NCI-H2227 (cell line): Measurements from ENCODE around the gene SLC22A23.
"Not testable (repeated sequence)": the region's sequence is repeated elsewhere in the genome, so short reads cannot be mapped to it uniquely, and the experiment has no call there.

ENCODE experiments used
- DNase-seq: peaks from one replicate; lab custom pipeline; 2025; ENCODE audit not compliant: unreplicated experiment; lab: John Stamatoyannopoulos, UW

The SLC22A23 gene

DNA sequence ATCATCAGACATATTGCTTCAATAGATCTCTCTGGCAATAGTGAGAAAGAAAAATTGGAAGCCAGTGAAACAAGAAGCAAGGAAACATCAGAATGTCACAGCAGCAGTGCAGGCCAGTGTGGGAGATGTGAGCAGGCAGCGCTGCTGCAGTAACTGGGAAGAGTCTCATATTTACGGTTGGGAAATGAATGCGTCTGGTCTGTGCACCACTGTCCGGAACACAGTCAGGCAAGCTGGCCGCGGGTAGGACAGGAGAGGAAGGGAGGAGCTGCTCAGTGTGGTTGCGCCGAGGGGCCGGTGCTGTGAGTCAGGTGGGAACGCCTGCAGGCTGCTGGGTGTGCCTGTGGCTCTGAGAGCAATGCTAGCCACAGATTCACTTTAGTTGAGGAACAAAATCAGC, 204.5 kb downstream of the SLC22A23 start:
- DNase-seq = peak; percentile 40

DNA sequence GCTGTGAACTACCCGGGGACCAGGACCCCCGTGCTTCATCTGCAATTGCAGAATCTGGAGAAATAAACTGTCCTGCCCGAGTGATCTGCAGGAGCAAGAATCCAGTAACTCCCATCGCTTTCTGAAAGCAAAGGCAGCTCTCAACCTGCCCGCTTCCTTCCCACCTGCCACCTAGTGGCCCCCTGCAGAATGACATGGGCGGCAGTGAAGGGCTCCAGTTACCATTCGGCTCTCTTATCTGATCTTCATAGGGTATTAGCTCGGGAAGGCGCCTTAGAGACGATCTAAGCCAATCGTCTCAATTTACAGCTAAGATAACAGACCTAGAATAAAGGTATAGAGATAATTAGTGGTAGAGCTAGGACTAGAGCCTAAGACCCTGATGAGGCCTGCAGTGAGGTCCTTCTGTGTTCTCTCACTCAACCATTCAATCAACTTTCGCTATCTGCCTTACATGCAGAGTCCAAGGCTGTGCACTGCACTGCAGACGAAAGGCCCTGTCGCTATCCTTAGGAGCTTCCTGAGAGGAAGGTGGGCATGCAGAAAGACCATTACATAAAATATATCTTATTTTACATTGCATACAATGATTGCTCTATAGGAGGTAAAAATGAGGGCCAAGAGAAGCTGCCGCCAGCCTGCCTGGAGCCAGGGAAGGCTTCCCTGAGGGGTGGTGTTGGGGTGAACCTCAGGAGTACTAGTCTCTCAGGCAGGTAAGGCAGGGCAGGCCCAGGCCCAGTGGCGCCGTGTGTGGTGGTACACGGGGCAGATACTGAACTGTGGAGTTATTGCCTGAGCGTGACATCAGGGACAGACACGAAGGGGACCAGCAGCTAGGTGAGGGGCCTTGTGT, 205.2 kb downstream of the SLC22A23 start:
- peak; percentile 89 for DNase-seq

DNA sequence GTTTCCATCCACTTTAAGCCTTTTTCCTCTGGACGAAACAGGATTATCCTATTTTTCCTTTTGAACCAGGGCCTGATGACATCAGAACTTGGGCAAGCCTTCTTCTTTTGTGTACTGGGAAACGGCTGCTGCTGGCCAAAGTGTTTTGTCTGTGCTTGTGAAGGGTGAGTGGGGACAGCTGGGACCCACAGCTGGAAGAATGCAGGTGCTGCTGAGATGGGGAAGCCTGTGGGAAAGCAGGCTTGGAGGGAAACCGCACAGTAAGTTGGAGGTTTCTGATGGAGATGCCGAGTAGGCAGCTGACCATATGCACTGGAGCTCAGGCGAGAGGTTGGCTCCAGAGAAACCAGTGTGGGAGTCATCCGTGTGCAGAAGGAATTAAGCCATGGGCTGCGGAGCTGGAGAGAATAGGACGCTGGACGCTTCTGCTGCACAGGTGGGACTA, 206.6 kb downstream of the SLC22A23 start:
- DNase-seq = no peak

DNA sequence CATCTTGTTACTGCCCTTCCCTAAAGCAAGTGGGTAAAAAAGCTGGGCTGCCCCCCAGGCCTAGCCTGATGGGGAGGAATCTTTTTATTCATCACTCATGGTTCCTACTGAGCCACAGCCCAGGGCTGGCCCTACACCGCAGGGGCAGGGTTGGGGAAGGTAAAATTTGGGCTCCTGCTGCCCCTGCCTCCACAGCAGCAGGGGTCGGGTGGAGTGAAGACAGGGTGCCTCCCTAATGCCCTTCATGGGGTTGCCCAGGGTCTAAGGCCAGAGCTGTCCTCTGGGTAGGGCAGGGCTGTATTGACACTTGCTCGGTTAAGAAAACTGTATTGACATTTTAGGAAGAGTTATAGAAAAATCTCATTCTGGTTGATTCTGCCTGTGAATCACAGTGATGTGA, 207.0 kb downstream of the SLC22A23 start:
- DNase-seq = no peak

DNA sequence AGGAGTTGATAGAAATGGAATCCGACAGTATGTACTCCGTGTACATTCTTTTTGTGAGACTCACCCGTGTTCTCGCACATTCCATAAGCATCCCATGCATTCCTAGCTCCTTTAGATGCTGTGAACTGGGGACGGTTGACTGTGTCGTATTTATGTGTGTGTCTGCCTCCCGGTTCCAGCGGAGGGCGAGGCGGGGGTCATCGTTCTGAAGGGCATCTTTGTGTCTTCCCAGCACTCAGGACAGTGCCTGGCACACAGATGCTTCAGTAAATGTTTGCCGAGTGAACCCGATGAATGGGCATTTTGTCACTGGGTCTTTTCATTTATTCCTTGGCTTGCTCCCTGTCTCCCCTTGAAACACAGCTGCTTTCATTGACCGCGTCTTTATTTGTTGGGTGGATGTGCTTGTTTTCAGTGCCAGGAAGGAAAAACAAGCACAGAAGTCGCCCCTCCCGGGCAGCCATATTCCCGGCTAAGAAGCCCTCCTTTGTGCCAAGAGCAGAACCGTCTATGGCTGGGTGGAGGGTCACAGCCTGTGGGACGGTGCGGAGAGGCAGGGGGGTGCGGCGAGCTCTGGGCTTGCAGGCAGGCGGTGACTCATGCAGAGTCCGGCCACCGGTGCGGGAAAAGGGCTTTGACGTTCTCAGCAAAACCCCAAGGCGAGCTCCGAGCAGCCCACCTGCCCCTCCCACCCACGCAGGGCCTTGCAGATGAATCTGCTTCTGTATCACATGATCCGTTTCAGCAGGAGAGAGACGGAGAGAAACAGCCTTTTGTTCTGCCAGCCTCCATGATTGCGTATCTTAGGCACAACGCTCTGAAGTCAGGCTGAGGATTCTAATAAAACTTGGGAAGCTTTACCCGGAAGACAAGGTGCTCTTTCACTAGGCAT, 209.3 kb downstream of the SLC22A23 start:
- DNase-seq = peak; percentile 92

DNA sequence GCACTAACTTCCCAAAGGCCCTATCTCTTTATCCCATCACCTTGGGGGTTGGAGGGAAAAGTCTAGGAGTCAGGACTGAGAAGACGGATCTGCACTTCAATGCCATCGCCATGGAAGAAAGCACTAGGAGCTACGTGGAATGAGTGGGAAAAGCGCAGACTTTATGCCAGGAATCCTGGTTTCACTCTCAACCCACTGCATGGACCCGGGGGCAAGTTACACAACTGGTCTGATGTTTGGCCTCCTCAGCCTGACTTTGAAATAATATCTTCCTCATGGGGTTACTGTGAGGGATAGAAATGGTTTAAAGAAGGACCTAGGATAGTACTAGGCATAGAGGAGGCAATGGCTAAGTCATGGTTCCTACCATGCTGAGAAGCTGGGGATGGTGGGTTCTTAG, 211.6 kb downstream of the SLC22A23 start:
- no peak for DNase-seq

DNA sequence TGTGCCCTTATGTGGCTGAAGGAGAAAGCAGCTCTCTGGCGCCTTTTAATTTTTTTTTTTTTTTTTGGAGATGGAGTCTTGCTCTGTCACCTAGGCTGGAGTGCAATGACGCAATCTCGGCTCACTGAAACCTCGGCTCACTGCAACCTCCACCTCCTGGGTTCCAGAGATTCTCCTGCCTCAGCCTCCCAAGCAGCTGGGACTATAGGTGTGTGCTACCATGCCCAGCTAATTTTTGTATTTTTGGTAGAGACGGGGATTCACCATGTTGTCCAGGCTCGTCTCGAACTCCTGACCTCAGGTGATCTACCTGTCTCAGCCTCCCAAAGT, 212.1 kb downstream of the SLC22A23 start:
- not testable (repeated sequence) for DNase-seq

DNA sequence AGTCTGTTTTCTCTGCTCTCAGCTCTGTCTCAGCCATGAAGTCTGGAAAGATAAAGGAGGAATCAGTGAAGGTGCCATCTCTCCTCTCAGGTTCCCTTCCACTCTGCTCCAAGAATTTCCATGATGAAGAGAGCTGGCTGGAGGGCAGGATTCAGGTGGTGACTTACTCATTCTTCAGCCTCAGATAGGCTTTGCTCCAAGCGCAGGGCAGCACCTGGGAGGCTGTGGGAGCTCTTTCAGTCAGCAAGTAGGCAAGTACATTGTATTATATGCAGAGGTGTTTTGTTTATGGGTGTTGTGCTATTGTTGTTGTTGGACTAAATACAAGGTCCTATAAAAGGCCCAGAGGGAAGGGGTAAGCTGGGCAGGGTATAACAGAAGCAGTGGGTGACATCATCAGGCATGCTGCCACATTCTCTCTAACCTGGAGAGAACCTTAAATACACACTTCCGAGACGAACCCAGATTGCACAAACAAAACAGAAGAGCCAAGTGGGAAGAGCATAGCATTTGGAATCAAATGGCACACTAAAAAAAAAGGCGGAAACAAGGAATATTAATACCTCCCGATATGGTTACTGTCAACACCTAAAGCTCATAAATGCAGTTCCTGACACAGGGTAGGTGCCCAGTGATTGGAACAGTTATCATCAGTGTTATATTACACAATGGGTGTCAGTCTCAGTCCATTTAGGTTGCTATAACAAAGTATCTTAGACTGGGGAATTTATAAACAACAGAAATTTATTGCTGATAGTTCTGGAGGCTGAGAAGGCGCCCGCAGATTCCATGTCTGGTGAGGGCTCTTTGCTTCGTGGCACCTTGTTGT, 212.6 kb downstream of the SLC22A23 start:
- no peak for DNase-seq

DNA sequence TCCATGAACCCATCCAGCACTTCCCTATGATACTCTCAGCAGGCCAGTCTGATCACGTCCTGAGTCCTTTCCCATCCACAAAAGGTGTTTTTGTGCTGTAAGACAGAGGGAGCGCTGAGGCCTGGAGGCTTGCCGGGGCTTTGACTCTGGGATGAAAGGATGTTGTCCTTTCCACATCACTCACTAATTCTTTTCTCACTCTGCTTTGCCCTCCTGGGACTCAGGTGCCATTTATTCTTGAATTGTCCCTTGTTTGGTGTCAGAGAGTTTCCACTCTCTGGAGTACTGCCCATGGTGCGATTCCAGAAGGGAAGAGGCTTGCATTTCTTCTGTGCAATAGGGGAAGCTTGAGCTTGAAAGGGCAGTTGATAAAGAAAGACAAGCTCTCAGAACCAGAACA, 214.1 kb downstream of the SLC22A23 start:
- DNase-seq = no peak

DNA sequence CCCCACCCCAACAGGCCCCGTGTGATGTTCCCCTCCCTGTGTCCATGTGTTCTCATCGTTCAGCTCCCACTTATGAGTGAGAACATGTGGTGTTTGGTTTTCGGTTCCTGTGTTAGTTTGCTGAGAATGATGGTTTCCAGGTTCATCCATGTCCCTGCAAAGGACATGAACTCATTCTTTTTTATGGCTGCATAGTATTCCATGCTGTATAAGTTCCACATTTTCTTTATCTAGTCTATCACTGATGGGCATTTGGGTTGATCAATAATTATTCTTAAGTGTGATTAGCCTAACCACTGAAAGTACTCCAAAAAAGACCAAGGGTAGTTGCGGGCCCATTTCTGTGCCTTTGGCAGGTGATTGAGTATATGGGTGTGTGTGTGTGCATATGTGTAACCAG, 215.1 kb downstream of the SLC22A23 start:
- not testable (repeated sequence) for DNase-seq

DNA sequence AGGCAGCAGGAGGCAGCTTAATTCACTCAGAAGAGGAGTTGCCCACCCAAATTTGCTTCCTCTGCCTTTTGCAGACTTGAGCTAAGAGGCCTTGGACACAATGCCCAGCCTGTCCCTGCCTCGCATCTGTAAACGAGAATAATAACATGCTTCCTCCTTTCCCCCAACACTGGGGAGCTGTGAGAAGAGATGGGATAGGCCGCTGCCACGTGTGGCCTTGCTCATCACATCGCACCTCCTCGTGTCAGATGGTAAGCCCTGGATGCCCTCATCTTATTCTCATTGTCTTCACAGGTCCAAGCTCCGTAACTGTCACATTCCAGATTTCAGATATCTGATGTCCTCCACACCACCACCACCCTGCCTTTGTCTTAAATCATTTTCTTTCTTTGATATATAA, 216.3 kb downstream of the SLC22A23 start:
- no peak for DNase-seq

DNA sequence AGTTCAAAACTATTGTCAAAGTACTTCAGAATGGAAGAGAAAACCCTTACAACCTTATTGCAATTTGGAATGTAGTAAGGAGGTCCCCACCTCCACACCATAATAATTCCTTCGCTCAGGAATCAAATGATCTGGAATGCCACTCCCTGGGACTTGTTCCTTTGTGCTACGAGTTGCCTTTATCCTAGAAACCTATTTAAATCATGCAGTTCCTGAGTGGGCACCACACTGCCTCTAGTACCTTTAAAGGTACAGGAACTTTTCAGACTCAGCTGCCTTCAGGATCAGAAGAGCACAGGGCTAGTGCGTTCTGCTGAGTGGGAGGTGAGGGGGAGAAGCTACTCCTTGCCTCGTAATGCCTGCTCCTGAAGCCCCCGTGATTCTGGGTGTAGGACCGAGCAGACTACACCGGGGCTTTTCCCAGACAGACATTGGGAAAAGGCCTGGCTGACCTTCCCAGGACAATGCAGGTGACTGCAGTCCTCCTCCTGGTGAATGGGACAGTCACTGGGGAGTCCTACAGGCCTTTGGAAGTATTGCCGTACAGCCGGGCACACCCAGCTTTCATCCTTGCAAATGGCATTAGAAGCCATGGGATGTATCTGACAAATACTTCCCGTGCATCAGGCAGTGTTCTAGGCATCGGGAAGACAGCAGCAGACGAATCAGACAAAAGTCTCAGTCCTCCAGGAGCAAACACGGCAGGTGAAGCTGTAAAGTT, 217.6 kb downstream of the SLC22A23 start:
- DNase-seq = peak; percentile 18

DNA sequence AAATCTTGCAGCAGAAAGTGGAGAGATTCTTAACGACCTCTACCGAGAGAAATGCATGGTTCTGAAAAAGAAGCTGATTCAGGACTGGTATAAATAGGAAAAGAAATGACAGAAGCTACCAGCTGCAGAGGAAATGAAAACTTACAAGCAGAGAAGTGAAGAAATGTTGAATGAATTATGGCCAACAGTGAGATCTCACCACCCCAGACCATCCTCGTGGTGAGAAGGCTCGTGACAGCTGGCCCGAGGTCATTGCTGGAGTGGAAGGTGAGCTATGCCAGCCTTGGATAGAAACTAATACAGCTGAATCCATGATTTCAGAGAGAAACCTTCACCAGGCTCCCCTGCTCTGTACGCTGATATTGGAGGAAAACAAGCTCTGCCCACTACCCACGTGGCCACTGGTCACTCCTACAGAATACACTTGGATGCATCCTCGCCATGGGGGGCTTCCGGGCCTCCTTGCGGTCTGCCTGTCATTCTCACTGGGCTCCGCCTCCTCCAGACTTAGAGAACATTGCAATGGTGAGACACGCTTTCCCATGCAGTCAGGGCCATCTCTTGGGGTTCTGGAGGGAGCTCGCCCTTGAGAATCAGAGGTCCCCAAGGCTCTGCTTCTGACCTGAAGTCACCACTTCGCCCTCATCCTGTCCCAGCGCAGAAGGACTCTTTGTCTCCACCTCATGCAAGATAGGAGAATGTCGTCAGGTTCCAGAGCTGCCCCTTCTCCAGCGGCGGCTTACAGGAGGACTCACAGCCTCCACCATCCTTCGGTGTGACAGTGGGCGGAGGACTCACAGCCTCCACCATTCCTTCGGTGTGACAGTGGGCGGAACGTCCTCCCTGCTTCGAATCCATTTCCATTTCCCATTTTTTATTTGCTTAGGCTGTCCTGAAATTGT, 218.8 kb downstream of the SLC22A23 start:
- no peak for DNase-seq

DNA sequence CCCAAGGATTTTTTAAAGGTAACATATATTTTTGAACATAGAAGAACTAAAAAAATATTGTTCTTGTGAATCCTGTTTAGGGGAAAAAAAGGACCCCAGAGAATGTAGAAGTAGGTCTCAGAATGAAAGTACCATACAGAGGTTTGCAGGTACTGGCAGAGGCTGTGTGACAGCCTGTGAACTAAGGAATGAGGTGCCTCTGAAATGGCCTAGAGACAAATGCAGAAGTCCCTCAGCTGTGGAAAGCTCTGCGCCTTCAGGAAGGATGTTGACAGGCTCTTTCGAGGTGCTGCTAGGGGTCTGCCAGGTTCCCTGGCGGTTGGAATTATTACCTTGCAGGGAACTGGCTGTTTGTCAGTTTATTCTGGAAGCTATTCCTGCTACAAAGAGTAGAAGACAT, 220.8 kb downstream of the SLC22A23 start:
- no peak for DNase-seq

DNA sequence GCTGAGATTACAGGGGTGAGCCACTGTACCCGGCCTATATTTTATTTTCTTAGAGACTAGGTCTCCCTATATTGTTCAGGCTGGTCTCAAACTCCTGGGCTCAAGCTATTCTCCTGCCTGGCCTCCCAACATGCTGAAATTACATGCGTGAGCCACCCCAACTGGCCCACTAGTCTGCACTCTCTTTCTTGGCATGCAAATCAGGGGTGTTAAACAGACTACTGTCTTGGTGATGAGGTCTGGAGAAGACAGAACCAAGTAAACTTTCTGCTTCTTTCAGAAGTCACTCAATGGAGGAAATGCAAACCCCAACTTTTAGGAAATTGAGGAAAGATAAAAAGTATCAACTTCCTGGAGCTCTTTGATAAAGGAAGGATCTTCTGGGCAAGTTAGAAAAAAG, 221.4 kb downstream of the SLC22A23 start:
- DNase-seq = no peak

DNA sequence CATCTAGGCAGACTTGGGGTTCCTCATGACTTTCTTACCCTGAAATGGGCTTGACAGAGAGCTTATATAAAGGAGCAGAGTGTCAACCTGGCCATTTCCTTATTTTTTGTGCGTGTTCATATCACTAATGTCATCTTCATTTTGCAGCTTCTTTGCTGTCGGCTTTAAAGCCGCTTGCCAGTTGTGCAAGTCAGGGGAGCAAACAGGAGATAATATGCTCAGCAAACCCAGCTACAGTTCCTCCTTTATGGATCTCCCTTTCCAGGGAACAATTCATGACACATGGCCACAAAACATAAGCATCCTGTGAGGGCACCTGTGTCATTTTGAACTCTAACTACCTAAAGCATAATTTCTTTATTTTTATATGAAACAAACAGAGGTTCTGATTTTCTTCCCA, 222.9 kb downstream of the SLC22A23 start:
- no peak for DNase-seq

DNA sequence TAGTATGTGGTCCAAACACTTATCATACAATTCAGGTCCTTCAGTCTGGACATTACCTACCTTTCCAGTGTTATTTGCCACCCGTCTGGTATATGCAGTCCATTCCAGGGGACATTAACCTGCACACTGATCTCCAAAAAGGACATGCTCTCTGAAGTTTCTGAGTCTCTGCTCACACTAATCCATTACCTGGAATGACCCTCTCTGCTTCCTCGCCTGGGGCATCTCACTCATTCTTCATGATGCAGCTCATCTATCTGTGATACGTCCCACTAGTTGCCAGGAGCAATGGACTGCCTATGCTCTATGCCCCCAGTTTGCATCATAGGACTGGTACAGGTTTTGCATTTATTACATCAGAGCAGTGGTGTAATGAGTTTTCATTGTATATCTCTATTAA, 223.5 kb downstream of the SLC22A23 start:
- peak; percentile 48 for DNase-seq

DNA sequence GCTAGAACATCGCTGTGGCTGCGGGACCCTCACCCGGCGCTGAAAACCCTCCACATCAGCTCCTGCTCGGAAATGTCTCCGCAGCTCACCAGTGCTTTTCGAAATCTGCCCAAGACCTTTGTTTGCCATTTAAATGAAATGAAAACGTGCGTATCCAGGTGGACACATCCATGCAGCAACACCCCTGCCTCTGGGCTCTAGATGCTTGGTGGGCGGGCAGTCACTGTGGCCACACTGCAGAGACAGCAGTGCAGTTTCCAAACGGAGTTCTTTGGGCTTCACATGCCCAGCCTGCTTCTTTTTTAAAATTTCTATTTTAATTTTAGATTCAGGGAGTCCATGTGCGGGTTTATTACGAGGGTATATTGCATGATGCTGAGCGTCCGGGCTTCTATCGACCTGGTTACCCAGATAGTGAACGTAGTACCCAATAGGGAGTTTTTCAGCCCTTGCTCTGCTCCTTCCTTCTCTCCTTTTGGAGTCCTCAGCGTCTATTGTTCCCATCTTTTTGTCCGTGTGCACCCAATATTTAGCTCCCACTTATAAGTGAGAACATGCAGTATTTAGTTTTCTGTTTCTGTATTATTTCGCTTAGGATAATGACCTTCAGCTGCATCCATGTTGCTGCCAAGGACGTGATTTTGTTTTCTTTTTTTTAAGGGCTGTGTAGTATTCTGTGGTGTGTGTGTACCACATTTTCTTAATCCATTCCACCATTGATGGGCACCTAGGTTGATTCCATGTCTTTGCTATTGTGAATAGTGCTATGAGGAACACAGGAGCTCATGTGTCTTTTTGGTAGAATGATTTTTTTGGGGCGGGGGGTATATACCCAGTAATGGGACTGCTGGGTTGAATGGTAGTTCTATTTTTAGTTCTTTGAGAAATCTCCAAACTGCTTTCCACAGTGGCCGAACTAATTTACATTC, 224.6 kb downstream of the SLC22A23 start:
- DNase-seq = peak; percentile 76
